Esophagus muscularis mucosa (tissue), 3 donors: ENCODE data around the gene ARHGAP6.

Source experiments
- CTCF ChIP-seq, 3 experiments: fragments of 200-600 bp in 2 of 3; fragments of 450-650 bp in 1 of 3; sonication (generic) in 2 of 3; IDR thresholded peaks; one replicate each; pipeline ENCODE4 v1.5.1; 2017 to 2019; ENCODE audit warnings: antibody characterized with exemption in 3 of 3, mild to moderate bottlenecking in 2 of 3, moderate library complexity in 1 of 3
- POLR2A ChIP-seq: fragments of 450-650 bp; IDR thresholded peaks from one replicate; pipeline ENCODE4 v1.6.1; 2017; ENCODE audit warnings: antibody characterized with exemption, moderate library complexity, mild to moderate bottlenecking, low read depth

DNA sequence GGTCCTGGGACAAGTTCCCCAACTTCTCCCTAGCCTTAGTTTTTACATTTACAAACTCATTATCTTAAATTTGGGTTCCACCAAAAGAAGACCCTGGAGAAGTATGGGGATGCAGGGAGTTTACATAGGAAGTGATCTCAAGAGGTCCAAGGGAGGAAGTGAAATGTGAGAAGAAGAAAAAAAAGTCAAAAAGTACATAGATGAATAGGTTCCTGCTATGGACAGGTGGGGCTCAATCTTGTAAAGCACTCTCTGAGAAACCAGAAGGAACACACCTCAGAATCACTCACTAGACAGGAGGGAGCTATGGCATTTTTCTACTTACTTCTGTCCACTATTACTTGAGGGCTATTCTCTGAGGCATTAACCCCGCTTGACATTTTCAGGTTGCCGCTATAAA lies 56.6 kb downstream of the ARHGAP6 start:
- TF ChIP-seq CTCF (IDR thresholded peaks at IDR 0.05) (no peak), POLR2A (no peak)
